Mesenteric fat pad (tissue), 1 donor: ENCODE results near the gene CFAP100. TPM values are rescaled to one million over a fixed set of nuclear protein-coding genes. Genes with fewer than 3 reads are reported as not detected.

ENCODE experiments used
- DNase-seq: peaks from one replicate; pipeline ENCODE4 v3.0.0-alpha.2; 2020; ENCODE audit warnings: low spot score
- total RNA-seq: library from RNA; stranded (reverse); fragmentation: NEBNext Ultra II Directional; extraction: Animal tissue kit (Norgen Biotek cat#: 25700); gene quantifications from one replicate; pipeline ENCODE4 v1.2.1, GENCODE V29; 2021
- donor health status: DM: yes; HTN: yes; CAD: no.

Gene CFAP100
- total RNA-seq, 1 donor from 2014 or later, result not detected

DNA sequence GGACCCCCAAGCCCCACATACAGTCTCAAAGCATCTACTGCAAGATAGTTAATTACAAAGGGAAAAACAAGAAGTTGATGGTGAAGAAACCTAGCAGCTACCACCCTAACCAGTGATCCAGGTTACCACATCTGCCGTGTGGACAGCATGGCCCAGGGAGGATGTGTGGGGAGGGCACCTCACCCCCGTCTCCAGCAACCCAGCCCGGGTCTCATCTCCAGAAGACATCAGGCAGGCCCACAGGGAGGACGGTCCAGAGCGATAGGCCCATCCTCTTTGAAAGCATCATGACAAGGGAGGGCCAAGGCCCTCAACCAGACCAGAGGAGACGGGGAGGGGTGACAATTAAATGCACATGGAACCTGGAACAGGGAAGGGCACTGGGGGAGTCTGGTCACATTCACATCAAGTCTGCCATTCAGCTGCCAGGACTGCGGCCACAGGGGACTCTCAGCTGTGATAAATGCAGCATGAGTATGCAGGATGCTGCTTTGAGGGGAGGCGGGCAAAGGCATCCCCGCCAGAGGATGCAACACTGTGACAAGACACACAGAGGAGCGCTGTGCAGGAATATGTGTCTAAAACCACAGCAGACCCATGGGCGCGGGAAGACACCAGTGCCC is 62.2 kb downstream of the CFAP100 start:
- peak; percentile 65 for DNase-seq

- DNase-seq, result no peak
These were observed 64.5 kb downstream of the CFAP100 start for GRCh38 chr3:126459111-126459762.

GRCh38 chr3:126459763-126460127 is 65.0 kb downstream of the CFAP100 start:
- DNase-seq, result no peak

- DNase-seq, result peak; percentile 51
These were observed 65.7 kb downstream of the CFAP100 start for GRCh38 chr3:126460381-126460780.

DNA sequence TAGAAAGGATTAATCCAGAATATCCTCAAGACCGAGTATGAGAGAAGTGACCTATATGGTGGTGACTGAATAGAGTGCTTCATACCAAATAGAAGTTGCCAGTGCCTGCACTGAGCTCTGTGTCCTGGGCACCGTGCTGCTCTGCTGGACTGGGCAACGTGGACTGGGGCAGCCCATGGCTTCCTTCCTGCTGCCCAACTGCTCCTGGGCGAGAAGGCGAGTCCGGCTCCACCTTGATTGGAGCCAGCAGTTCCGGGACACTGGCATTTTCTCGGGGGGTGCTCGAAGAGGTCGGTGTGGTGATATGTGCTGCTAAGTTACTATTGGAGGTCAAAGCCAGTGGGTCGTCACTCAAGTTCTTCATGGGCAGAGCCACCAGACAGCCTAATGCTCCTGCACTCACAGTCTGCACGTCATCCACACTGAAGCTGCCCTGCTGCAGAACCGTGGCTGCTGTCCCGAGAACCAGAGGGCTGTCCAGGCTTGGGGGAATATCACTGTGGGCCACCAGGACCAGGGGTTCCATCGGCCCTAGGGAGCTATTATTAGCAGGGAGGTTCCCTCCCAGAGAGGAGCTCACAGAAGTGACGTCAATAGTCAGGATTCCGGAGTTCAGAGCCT is 66.9 kb downstream of the CFAP100 start:
- peak; percentile 43 for DNase-seq

DNA sequence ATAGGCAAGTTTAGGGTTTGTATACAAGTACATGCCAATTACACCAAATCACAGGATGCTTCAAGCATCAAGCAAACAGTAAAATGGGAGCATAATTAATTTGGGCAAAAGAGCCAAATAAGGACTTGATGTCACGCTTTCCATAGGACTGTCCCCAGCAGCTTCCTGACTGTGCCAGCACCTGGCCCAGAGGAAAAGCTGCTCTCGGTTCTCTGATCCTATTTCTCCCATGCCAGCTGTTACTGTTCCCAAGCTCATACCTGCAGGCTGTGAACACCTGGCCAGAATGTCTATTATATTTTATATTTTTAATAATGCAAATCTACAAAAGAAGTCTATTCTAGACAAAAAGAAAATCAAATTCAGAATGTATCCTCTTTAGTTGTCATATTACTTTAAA is 68.8 kb downstream of the CFAP100 start:
- no peak for DNase-seq

DNA sequence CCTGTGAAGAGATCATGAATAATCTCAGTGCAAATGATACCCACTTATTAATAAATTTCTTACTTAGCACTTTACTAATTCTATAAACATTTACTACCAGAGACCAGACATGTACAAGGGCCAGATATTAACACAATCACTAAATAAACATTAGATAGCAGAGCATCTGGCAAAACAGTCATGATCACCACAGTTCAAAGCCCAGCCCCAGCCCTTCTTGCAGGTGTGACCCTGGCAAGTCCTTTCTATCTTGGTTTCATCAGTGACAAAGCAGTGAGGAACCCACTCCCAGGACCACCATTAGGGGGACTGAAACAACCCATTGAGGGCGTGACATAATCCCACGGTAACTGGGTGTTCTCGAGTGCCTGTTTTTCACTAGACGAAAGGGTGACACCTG is 69.4 kb downstream of the CFAP100 start:
- DNase-seq, result peak; percentile 22

GRCh38 chr3:126464494-126464893 is 69.8 kb downstream of the CFAP100 start:
- no peak for DNase-seq

DNA sequence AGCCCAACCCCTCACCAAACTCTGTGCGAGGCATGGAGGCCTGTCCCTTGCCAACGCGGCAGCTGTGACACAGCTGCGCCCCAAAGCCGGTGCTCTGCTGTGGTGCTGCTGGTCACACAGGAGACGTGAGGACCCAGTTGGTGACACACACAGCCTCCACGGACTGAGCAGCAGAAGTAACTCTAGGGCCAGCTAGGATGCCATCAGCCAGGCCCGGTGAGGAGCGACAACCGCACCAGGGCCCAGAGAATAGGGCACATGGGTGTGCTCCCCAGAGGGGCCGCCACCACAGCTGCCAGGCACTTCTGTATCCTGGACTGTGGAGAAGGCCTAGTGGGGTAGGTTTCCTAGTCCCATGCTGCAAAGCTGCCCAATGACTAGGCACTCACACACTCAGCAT is 70.3 kb downstream of the CFAP100 start:
- DNase-seq, result peak; percentile 86

GRCh38 chr3:126465928-126466544 is 71.3 kb downstream of the CFAP100 start:
- peak; percentile 78 for DNase-seq

DNA sequence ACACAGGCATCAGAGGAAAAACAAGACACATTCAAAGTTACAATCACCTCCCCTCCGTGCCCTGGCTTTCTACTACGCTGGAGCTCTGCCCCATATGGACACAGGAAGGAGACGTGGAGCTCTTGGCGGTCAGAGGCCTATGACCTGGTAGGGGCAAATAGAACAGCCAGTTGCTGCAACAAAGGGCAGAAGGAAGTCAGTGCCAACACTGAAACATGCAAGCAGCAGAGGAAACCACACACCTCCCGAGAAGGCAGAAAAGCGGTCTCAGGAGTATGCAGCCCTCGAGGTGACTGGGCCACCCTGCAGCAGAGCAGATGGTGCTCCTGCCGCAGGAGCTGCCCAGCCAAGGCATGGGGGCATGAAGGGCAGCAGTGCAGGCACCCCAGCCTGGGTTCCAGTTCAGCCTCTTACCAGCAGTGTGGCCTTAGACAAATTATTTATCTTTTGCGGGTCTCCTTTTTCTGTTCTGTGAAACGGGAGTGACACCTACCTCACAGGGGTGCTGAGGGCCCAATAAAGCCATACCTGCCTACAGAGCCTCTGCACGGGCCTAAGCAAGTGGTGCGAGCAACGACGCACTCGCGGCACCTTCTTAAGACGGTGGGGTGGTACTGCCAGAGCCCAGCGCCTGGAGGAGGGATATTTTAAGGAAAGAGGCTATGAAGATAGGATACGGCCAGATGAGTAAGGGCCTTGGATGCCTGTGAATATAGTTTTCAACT is 72.3 kb downstream of the CFAP100 start:
- peak; percentile 77 for DNase-seq

- DNase-seq, result no peak
These were observed 72.9 kb downstream of the CFAP100 start for GRCh38 chr3:126467611-126467955.

GRCh38 chr3:126468028-126468891 is 73.6 kb downstream of the CFAP100 start:
- DNase-seq, result peak; percentile 51

DNA sequence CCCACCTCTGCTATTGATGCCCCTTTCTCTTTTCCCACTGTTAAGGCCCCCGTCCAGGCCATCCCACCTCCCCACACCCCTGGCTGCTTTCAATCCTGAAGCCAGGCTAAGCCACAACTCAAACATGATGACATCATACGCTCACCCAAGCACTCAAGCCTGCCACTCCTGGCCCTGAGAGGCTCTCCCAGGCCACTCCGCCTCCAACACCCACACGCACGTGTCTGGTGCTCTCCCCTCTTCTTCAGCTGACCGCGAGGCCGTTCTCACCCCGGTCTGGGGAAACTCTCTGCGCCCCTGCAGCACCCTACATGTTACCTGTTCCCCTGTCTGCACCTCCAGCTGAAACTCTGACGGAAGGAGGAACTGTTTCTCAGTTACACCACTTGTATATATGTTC is 74.8 kb downstream of the CFAP100 start:
- peak; percentile 41 for DNase-seq

GRCh38 chr3:126472277-126473006 is 77.7 kb downstream of the CFAP100 start:
- peak; percentile 88 for DNase-seq

- DNase-seq, result no peak
These were observed 78.8 kb downstream of the CFAP100 start for GRCh38 chr3:126473292-126474168.

DNA sequence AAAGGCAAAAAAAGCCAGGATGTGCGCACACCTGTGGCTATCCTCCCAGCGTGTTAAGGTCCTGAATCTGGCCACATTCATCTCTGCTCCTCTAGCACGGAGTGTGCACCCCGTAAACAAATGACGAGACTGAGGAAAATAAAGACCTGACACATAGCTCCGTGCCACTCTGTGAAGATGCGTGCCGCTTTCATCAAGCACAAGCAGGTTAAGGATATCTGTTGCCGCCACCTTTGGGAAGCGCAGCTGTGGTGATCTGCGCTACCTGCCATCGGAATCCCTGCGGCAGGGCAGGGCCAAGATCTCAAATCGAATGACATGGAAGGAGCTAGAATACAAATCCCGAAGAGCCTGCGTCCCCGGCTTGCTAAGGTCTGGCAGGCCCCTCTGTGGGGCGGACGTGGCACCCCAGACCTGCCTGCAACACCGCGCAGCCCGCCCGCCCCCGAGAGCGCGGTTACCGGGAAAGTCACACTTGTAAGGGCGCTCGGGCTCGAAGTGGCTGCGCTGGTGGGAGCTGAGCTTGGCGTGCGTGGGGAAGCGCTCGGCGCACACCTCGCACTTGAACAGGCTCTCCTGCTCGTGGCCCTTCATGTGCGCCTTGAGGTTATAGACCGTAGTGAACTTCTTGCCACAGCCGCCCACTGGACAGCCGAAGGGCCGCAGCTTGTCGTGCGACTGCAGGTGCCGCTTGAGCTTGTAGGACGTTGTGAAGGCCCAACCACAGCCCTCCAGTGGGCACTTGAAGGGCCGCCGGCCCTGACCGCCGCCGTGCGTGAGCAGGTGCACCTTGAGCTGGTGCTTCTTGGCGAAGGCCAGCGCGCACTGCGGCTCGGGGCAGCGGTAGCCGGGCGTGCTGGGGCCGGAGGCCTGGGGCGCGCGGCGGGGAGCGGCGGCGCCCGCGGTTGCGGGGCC is 80.0 kb downstream of the CFAP100 start:
- DNase-seq, result no peak
